Parathyroid adenoma (tissue), 2 donors: ENCODE measurements around the gene RAVER2.
"Not testable (repeated sequence)": the region's sequence is repeated elsewhere in the genome, so short reads cannot be mapped to it uniquely, and the experiment has no call there.

Experiments used
- H2AFZ ChIP-seq: fragments of 300-600 bp; sonication (generic); one replicate; pipeline ENCODE4 v1.7.0; 2017; ENCODE audit warnings: antibody characterized with exemption, mild to moderate bottlenecking
- H3K27ac ChIP-seq: fragments of 300-600 bp; sonication (generic); one replicate; pipeline ENCODE4 v1.7.0; 2017
- H3K27me3 ChIP-seq: fragments of 300-600 bp; sonication (generic); one replicate; pipeline ENCODE4 v1.7.0; 2017; ENCODE audit warnings: low read length; ENCODE audit not compliant: control insufficient read depth, insufficient read depth
- H3K36me3 ChIP-seq: fragments of 300-600 bp; sonication (generic); one replicate; pipeline ENCODE4 v1.7.0; 2017; ENCODE audit warnings: low read length; ENCODE audit not compliant: control insufficient read depth, insufficient read depth
- H3K4me1 ChIP-seq: fragments of 300-600 bp; sonication (generic); one replicate; pipeline ENCODE4 v1.7.0; 2017; ENCODE audit warnings: control low read depth
- H3K4me2 ChIP-seq: fragments of 300-600 bp; sonication (generic); one replicate; pipeline ENCODE4 v1.7.0; 2017; ENCODE audit warnings: low read length
- H3K4me3 ChIP-seq: fragments of 300-600 bp; sonication (generic); one replicate; pipeline ENCODE4 v1.7.0; 2017; ENCODE audit warnings: low read depth, low read length
- H3K79me2 ChIP-seq: fragments of 300-600 bp; sonication (generic); one replicate; pipeline ENCODE4 v1.7.0; 2017; ENCODE audit warnings: control low read depth
- H3K9ac ChIP-seq: fragments of 300-600 bp; sonication (generic); one replicate; pipeline ENCODE4 v1.7.0; 2017; ENCODE audit warnings: mild to moderate bottlenecking
- H3K9me3 ChIP-seq: fragments of 300-600 bp; sonication (generic); one replicate; pipeline ENCODE4 v1.7.0; 2017; ENCODE audit warnings: low read length; ENCODE audit not compliant: control insufficient read depth
- TF ChIP-seq, protein P1 (sequence below): fragments of 300-600 bp; sonication (generic); IDR thresholded peaks from one replicate; pipeline ENCODE4 v1.7.0; 2017; ENCODE audit warnings: antibody characterized with exemption, mild to moderate bottlenecking
- donor health status: primary hyperparathyroidism.

The RAVER2 gene

DNA sequence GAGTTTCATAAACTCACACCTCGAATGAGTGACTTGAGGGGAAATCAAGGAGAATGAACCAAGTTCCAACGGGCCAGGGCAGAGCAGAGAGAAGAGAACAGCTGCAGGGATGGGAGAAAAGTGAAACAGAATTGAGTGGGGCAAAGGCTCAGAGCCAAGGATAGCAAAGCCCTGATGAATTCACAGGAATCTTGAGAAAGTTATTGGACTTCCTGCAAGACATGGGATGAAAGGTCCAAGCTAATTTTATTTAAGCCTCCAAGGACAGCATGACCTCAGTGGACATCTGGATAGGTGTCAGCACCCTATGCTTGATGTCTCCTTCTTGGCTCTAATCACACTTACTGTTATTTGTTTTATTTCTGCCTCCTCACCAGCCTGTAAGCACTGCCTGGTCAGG, 43.0 kb upstream of the RAVER2 start:
- Histone ChIP-seq H3K79me2 (no peaks in the 10 kb centered on the region), H3K27ac (no peak overlapping the region), H2AFZ (no peak overlapping the region), H3K4me2 (no peak overlapping the region), H3K4me1 (no peaks in the 10 kb centered on the region), H3K4me3 (no peak overlapping the region), H3K9me3 (no peaks in the 10 kb centered on the region), H3K9ac (no peak overlapping the region), H3K36me3 (no peaks in the 10 kb centered on the region), H3K27me3 (no peaks in the 10 kb centered on the region)
- TF ChIP-seq, protein P1, sequence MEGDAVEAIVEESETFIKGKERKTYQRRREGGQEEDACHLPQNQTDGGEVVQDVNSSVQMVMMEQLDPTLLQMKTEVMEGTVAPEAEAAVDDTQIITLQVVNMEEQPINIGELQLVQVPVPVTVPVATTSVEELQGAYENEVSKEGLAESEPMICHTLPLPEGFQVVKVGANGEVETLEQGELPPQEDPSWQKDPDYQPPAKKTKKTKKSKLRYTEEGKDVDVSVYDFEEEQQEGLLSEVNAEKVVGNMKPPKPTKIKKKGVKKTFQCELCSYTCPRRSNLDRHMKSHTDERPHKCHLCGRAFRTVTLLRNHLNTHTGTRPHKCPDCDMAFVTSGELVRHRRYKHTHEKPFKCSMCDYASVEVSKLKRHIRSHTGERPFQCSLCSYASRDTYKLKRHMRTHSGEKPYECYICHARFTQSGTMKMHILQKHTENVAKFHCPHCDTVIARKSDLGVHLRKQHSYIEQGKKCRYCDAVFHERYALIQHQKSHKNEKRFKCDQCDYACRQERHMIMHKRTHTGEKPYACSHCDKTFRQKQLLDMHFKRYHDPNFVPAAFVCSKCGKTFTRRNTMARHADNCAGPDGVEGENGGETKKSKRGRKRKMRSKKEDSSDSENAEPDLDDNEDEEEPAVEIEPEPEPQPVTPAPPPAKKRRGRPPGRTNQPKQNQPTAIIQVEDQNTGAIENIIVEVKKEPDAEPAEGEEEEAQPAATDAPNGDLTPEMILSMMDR: no peak

DNA sequence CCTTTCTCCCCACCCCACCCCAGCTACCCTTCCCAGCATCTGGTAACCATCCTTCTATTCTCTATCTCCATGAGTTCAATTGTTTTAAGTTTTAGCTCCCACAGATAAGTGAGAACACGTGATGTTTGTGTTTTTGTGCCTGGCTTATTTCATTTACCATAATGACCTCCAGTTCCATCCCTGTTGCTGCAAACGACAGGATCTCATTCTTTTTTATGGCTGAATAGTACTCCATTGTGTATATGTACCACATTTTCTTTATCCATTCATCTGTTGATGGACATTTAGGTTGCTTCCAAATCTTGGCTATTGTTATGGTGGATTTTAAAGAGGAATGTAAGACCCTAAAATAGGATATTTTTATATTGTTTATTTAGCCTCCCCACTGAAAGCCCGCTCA, 42.2 kb upstream of the RAVER2 start:
- H3K27me3 ChIP-seq, H3K9ac ChIP-seq, H3K4me1 ChIP-seq, H3K27ac ChIP-seq, H2AFZ ChIP-seq, H3K9me3 ChIP-seq, H3K4me3 ChIP-seq, H3K36me3 ChIP-seq, H3K79me2 ChIP-seq, H3K4me2 ChIP-seq: not testable (repeated sequence)

DNA sequence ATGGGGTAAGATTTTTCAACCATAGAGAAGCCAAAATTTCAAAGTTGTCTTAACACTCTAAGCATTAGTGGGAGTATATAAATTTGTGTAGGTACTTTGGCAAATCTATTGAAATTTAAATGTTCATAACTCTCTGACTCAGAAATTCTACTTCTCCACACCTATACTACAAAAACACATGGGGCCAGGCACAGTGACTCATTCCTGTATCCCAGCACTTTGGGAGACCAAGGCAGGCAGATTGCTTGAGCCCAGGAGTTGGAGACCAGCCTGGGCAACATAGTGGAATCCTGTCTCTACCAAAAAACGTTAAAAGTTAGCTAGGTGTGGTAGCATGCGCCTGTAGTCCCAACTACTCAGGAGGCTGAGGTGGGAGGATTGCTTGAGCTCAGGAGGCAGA, 41.3 kb upstream of the RAVER2 start:
- H3K27me3 ChIP-seq: no peaks in the 10 kb centered on the region
- no peak overlapping the region for H3K4me3 ChIP-seq
- H2AFZ ChIP-seq: no peak overlapping the region
- H3K4me2 ChIP-seq: no peak overlapping the region
- no peaks in the 10 kb centered on the region for H3K79me2 ChIP-seq
- H3K4me1 ChIP-seq: no peaks in the 10 kb centered on the region
- no peak overlapping the region for H3K27ac ChIP-seq
- no peak overlapping the region for H3K9ac ChIP-seq
- no peaks in the 10 kb centered on the region for H3K9me3 ChIP-seq
- no peaks in the 10 kb centered on the region for H3K36me3 ChIP-seq
- TF ChIP-seq, protein P1: no peak

DNA sequence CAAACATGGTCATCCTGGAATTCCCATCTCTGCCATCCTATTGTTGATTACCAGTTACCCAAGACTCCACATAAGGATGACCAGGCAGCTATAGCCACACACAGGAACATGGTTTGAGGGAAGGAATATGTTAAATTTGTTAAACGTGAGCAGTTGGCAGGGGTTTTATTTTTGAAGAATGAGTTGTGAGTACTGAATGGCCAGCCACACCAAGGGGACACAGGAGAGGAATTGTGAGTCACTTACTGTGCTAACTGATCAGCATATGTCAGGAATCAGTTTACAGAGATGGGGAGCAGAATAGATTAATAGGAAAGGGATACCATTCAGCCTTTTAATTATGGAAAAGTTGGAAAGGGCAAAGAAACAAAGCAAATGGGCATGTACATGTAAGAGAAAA, 39.3 kb upstream of the RAVER2 start:
- TF ChIP-seq, protein P1: no peak
- Histone ChIP-seq H3K9me3 (no peaks in the 10 kb centered on the region), H2AFZ (no peak overlapping the region), H3K27me3 (no peaks in the 10 kb centered on the region), H3K4me2 (no peak overlapping the region), H3K79me2 (no peaks in the 10 kb centered on the region), H3K4me1 (no peaks in the 10 kb centered on the region), H3K27ac (no peak overlapping the region), H3K36me3 (no peaks in the 10 kb centered on the region), H3K9ac (no peak overlapping the region), H3K4me3 (no peak overlapping the region)

DNA sequence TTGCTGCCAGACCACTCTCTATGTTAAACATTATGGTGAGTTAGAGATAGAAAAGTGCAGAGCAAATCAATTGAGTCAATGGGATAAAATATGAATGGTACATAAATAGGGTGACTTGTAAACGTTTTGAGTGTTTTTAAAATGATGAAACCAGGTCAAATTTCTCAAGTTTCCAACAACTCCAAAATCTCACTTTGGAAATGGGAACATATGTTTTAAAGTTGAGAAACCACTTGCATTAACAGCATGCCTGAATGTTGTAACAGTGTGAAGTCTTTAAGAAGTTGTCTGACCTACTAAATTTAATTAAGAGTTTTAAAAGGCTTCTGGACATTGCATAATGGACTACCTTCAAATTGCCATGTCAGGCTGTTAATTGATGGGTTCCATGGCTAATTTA, 33.6 kb upstream of the RAVER2 start:
- H3K27ac ChIP-seq: no peak overlapping the region

More for the DNA sequence above, 33.6 kb upstream of the RAVER2 start:
- no peaks in the 10 kb centered on the region for H3K79me2 ChIP-seq
- H3K27me3 ChIP-seq: no peaks in the 10 kb centered on the region
- no peak overlapping the region for H2AFZ ChIP-seq
- H3K4me2 ChIP-seq: no peak overlapping the region
- H3K9ac ChIP-seq: no peak overlapping the region
- H3K4me3 ChIP-seq: no peak overlapping the region
- TF ChIP-seq, protein P1: no peak
- no peaks in the 10 kb centered on the region for H3K4me1 ChIP-seq
- no peaks in the 10 kb centered on the region for H3K36me3 ChIP-seq
- H3K9me3 ChIP-seq: no peaks in the 10 kb centered on the region
